GM12874 (cell line): ENCODE data around the gene HIGD2A.

Experiments
- CTCF ChIP-seq: IDR thresholded peaks from 2 replicates; pipeline ENCODE4 v1.5.1; 2011; ENCODE audit warnings: low read depth, mild to moderate bottlenecking, control low read depth, low read length, moderate library complexity; ENCODE audit not compliant: insufficient read depth

Gene HIGD2A

DNA sequence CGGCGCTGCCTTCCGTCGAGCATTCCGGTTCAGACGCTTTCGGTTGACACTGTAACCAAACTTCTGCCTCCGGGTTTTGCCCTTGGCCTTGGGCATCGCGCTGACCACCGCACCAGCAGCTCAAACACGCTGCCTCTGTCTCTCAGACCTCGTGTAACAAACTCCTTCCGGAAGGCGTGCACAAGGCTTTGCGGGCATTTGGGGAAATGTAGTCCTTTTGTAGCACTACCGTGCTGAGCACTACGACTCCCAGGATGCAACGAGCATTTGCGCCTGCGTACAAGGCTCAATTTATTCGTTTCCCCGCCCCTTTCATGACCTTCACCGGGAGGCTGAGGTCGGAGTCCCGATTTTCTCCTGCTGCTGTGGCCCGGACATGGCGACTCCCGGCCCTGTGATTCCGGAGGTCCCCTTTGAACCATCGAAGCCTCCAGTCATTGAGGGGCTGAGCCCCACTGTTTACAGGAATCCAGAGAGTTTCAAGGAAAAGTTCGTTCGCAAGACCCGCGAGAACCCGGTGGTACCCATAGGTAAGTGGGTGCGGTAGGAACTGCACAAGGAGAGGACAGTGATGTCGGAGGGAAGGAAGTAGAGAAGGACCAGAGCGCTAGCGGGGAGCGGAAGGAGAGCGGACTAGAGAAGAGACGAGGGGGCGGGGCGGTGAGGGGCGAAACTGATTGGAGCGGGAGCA, at the start of gene HIGD2A, which contains the start of gene NOP16:
Gene HIGD2A, plus strand, starts transcription at position 308 of the 691 bp plus-strand sequence. Its CDS starts 69 bp downstream, at position 377.
Gene NOP16, minus strand, starts transcription at position 155 of the 691 bp plus-strand sequence. Its CDS starts 59 bp downstream, at position 96.
- no peak for TF ChIP-seq CTCF

GRCh38 chr5:176339304-176339703, 49.2 kb upstream of the HIGD2A start:
- no peak for TF ChIP-seq CTCF

DNA sequence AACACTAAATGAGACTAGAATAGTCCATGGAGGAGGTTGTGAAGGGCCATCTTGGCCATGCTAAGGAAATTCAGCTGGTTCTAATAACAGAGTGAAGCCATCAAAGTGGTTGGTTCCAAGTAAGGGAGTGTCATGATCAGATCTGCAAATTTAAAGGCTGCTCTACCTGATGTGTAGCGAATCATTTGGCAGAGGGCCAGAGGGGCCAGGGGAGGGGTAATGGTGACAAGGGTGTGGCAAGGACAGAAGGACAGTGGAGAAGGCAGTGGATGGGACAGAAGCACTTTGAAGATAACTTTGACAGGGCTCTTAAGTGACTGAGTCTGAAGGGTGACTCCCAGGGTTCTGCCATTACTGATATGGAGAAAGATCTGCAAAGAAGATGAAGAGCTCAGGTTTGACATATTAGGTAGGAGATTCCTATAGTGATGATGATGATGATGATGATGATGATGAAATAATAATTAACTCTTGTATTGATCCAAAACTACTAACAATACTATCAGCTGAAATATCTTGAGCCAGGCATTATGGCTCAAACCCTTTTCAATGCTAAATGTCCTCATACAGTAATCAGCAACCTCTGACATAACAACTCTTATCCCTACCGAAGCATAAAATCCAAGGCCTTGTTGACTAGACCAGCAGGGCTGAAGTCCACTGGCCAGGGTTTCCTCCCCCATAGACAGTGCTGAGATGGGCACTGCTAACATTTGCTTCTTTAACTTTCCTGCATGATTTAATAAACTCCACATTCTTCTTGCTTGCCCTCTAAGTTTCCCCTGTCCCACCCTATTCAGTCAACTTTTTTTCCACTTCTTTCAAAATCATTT, 47.0 kb upstream of the HIGD2A start:
- no peak for TF ChIP-seq CTCF

DNA sequence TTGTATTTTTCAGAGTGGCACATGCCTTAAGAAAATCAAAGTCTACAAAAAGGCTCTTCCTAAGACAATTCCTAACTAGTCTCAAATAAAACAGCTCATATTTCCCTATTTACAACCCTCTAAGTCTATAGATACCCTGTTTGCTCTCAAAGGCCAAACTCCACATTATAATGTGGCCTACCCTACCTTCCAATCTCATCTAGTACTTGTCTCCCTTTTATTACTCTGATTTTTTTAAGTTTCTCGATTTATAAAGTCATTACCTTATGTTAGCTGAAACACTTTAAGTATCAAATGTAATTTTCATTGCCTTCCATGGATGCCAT, 46.4 kb upstream of the HIGD2A start:
- no peak for TF ChIP-seq CTCF

DNA sequence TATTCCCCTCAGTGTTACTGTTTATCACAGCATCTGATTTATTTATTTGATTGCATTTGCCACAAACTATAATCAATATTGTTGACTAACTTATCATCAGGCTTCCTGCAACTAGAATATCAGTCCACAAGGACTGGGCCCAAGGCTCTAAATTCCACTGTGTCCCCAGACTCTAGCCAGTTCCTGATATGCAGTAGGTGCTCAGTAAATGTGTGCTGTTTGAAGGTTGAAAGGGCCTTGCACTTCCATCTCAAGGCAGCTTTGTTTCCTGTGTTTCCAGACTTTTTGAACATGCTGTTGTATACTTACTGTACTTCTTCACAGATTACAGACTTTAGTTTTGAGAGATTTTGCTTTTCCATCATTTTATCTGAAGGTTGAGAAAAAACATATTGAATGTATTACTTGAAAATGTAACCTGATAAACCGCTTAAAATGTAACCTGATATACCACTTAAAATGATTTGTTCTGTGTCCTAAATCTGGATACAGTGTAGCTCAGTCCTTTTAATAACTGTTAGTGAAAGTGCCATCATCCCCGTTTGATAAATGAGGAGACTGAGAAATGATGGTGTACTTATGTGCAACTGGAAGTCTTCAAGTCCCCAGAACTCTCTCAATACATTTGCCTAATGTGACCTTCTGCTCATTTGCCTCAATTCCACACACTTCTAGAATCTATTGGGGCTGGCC, 45.6 kb upstream of the HIGD2A start:
- TF ChIP-seq CTCF, result no peak

GRCh38 chr5:176350416-176350815, 38.1 kb upstream of the HIGD2A start:
- TF ChIP-seq CTCF, result no peak
